Measurements from ENCODE around the gene RWDD3. TPM values are rescaled to one million over a fixed set of nuclear protein-coding genes. Genes with fewer than 3 reads are reported as not detected.

The RWDD3 gene
- polyA plus RNA-seq, 2 of the 4 experiments (the other 2 are of a cell fraction), result 17.1 to 22.1 TPM

- DNase-seq (ENCODE audit: low read depth in 1 of 2, low spot score in 1 of 2) (no peak), FAIRE-seq (no peak), ATAC-seq (no peak)
- Histone ChIP-seq H3K4me2 (no peak overlapping the region), H3K27ac (no peak overlapping the region), H3K9me3 (no peaks in the 10 kb centered on the region), H3K4me3 (no peak overlapping the region), H3K4me1 (peaks cover 13% of the 10 kb centered on the region)
- no peak for TF ChIP-seq BCL3 (IDR thresholded peaks at IDR 0.05)
- TF ChIP-seq ZFP36 (IDR thresholded peaks at IDR 0.05; ENCODE audit: borderline replicate concordance, partially characterized antibody), result no peak
- TF ChIP-seq RFX5 (IDR thresholded peaks at IDR 0.05), result no peak
- no peak for TF ChIP-seq CHD4 (IDR thresholded peaks at IDR 0.05; ENCODE audit: borderline replicate concordance)
- TF ChIP-seq PHF8 (IDR thresholded peaks at IDR 0.05; ENCODE audit: borderline replicate concordance, low read depth), result no peak
- no peak for TF ChIP-seq ATOH8 (CRISPR knock-in tag; IDR thresholded peaks at IDR 0.05; ENCODE audit: low read depth)
- TF ChIP-seq RARB (CRISPR knock-in tag; IDR thresholded peaks at IDR 0.05), result no peak
- no peak for TF ChIP-seq HOXB5 (CRISPR knock-in tag; IDR thresholded peaks at IDR 0.05)
- no peak for TF ChIP-seq ZSCAN20 (CRISPR knock-in tag; IDR thresholded peaks at IDR 0.05)
- TF ChIP-seq JUNB (IDR thresholded peaks at IDR 0.05), result no peak
- TF ChIP-seq ELK1 (IDR thresholded peaks at IDR 0.05; ENCODE audit: low read depth, low read length), result no peak
- no peak for TF ChIP-seq ESRRA (IDR thresholded peaks at IDR 0.05; ENCODE audit: borderline replicate concordance, low read length)
- no peak for TF ChIP-seq CEBPB (IDR thresholded peaks at IDR 0.05)
- no peak for TF ChIP-seq SMC3 (IDR thresholded peaks at IDR 0.05)
- no peak for TF ChIP-seq FOXS1 (CRISPR knock-in tag; IDR thresholded peaks at IDR 0.05)
- no peak for TF ChIP-seq CHD2 (IDR thresholded peaks at IDR 0.05; ENCODE audit: low read length, partially characterized antibody)
- POLR2A ChIA-PET, result no interaction called here
- CTCF ChIA-PET, result no interaction called here
Measured at GRCh38 chr1:95201905-95202304, 32.1 kb upstream of the RWDD3 start.

GRCh38 chr1:95203908-95204437 lies 30.0 kb upstream of the RWDD3 start:
- Histone ChIP-seq H3K4me3 (no peak overlapping the region), H3K27ac (no peak overlapping the region), H3K9me3 (no peaks in the 10 kb centered on the region), H3K4me1 (no peaks in the 10 kb centered on the region), H3K4me2 (no peak overlapping the region)
- 23% methylated on average over 1 of the region's 1 CpG for WGBS (ENCODE audit: missing lambda C conversion rate)
- FAIRE-seq (no peak), ATAC-seq (no peak), DNase-seq (ENCODE audit: low read depth in 1 of 2, low spot score in 1 of 2) (no peak)
- POLR2A ChIA-PET, result no interaction called here
- CTCF ChIA-PET, result interaction anchor here (0.7 kb wide), 1 partner anchor 623 kb away, joined by 3 read pairs; no protein-coding TSS in a partner anchor
- TF ChIP-seq TFCP2L1 (CRISPR knock-in tag; IDR thresholded peaks at IDR 0.05) (no peak), FOSB (CRISPR knock-in tag; IDR thresholded peaks at IDR 0.05) (no peak), CBX8 (IDR thresholded peaks at IDR 0.05) (no peak), RAD21 (conservative IDR thresholded peaks at IDR 0.05 in 1 of 2, IDR thresholded peaks at IDR 0.05 in 1 of 2) (no peak), BCL3 (IDR thresholded peaks at IDR 0.05) (no peak), NFE2L2 (conservative IDR thresholded peaks at IDR 0.05; ENCODE audit: low read length) (no peak), RFX5 (IDR thresholded peaks at IDR 0.05) (no peak), REST (IDR thresholded peaks at IDR 0.05) (no peak), HOXB13 (CRISPR knock-in tag; IDR thresholded peaks at IDR 0.05; ENCODE audit: low read depth) (no peak), SMC3 (IDR thresholded peaks at IDR 0.05) (no peak), HDAC2 (IDR thresholded peaks at IDR 0.05) (no peak), RCOR1 (IDR thresholded peaks at IDR 0.05; ENCODE audit: low read depth, low read length) (no peak), PBX3 (IDR thresholded peaks at IDR 0.05) (no peak), JUNB (IDR thresholded peaks at IDR 0.05) (no peak), USF2 (IDR thresholded peaks at IDR 0.05) (no peak), SREBF2 (IDR thresholded peaks at IDR 0.05) (no peak), MAZ (IDR thresholded peaks at IDR 0.05; ENCODE audit: borderline replicate concordance, low read depth, low read length) (no peak)
